ENCODE measurements around the gene ISG15. TPM values are rescaled to one million over a fixed set of nuclear protein-coding genes. Genes with fewer than 3 reads are reported as not detected.

ISG15 gene
- total and polyA plus RNA-seq, 2 of the 13 experiments (the other 11 are each of a cell fraction or from before 2014, with no cell fraction given): 42.1 to 54.9 TPM

DNA sequence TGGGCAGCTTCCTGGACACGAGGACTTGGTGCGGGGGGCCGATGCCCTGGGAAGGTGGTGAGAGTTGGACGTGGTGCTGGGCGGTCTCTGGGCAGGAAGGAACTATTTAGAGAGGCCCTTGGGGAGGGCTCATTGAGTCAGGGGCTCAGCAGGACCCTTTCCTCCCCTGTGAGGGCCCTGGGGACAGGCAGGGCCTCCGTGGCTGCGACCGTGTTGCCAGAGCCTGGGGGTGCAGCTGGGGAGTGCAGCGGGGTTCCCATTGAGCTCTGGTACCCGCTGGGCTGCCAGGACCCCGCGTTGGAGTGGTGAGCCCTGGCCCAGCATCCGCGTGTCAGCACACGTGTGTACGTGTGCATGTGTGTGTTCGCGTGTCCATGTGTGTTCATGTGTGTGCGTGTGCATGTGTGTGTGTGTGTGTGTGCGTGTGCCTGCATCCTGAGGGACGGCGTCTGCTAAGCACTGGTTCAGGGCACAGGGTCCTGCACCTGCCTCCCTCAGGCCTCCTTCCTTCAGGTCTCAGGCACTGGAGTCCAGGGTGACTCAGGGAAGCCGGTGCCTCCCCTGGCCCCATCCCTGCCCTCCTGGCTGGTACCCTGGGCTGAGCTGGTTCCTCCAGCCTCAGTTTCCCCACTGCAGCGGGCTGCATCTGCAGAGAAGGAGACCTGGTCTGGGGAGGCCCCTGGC is 50.1 kb downstream of the ISG15 start (continued):
- TF ChIP-seq HOXA9 (CRISPR knock-in tag; IDR thresholded peaks at IDR 0.05; ENCODE audit: borderline replicate concordance): no peak
- no peak for TF ChIP-seq HNRNPK (IDR thresholded peaks at IDR 0.05; ENCODE audit: low read depth, low read length, poor library complexity, severe bottlenecking)
- TF ChIP-seq THAP11 (CRISPR knock-in tag; IDR thresholded peaks at IDR 0.05): 0 out of 2 replicates have a peak, but pooled peaks have one; percentile 1
- no peak for TF ChIP-seq TBP (CRISPR knock-in tag; IDR thresholded peaks at IDR 0.05)
- TF ChIP-seq RFX3 (CRISPR knock-in tag; IDR thresholded peaks at IDR 0.05): no peak
- no peak for TF ChIP-seq PHF8 (CRISPR knock-in tag; IDR thresholded peaks at IDR 0.05)

Small RNA genes lying within 50 kb of the gene (small RNA-seq; reads per million reads assigned to genes)
- 0 reads per million in 3 experiments for gene AL645608.3 (ENCODE audit: insufficient read depth in 2 of 3, insufficient read length in 3 of 3, low read depth in 2 of 3, low replicate concordance in 1 of 3)

Other genes starting within 250 kb of the ISG15 start
- gene SAMD11, start 89.6 kb upstream of the ISG15 start, total RNA-seq (2016; rRNA removed; fragmentation: Illumina TruSeq; extraction: Trizol): 0.11 TPM in 1 of 2 replicates, not detected in the other
- gene SAMD11, start 89.6 kb upstream of the ISG15 start, polyA plus RNA-seq (2011; rRNA removed): 0.09 TPM in 1 of 2 replicates, not detected in the other
- gene NOC2L, start 54.2 kb upstream of the ISG15 start, total RNA-seq (2016; rRNA removed; fragmentation: Illumina TruSeq; extraction: Trizol): 91.6 and 103 TPM in 2 replicates
- gene NOC2L, start 54.2 kb upstream of the ISG15 start, polyA plus RNA-seq (2011; rRNA removed): 32.0 and 40.5 TPM in 2 replicates
- 2.8 and 9.3 TPM in 2 replicates for gene KLHL17, start 52.9 kb upstream of the ISG15 start, total RNA-seq (2016; rRNA removed; fragmentation: Illumina TruSeq; extraction: Trizol)
- 24.7 and 31.4 TPM in 2 replicates for gene KLHL17, start 52.9 kb upstream of the ISG15 start, polyA plus RNA-seq (2011; rRNA removed)
- 0.21 and 0.42 TPM in 2 replicates for gene PLEKHN1, start 47.0 kb upstream of the ISG15 start, total RNA-seq (2016; rRNA removed; fragmentation: Illumina TruSeq; extraction: Trizol)
- gene PLEKHN1, start 47.0 kb upstream of the ISG15 start, polyA plus RNA-seq (2011; rRNA removed): 0.58 and 0.59 TPM in 2 replicates
- 0.04 TPM in 1 of 2 replicates, not detected in the other for gene PERM1, start 31.4 kb upstream of the ISG15 start, total RNA-seq (2016; rRNA removed; fragmentation: Illumina TruSeq; extraction: Trizol)
- gene PERM1, start 31.4 kb upstream of the ISG15 start, polyA plus RNA-seq (2011; rRNA removed): 0.29 and 0.38 TPM in 2 replicates
- gene HES4, start 13.4 kb upstream of the ISG15 start, total RNA-seq (2016; rRNA removed; fragmentation: Illumina TruSeq; extraction: Trizol): 4.4 and 8.8 TPM in 2 replicates
- gene HES4, start 13.4 kb upstream of the ISG15 start, polyA plus RNA-seq (2011; rRNA removed): 10.6 and 17.6 TPM in 2 replicates
- 7.3 and 29.8 TPM in 2 replicates for gene AGRN, start 6.6 kb downstream of the ISG15 start, total RNA-seq (2016; rRNA removed; fragmentation: Illumina TruSeq; extraction: Trizol)
- gene AGRN, start 6.6 kb downstream of the ISG15 start, polyA plus RNA-seq (2011; rRNA removed): 65.2 and 82.7 TPM in 2 replicates
- not detected in 2 replicates for gene RNF223, start 60.8 kb downstream of the ISG15 start, total RNA-seq (2016; rRNA removed; fragmentation: Illumina TruSeq; extraction: Trizol)
- gene RNF223, start 60.8 kb downstream of the ISG15 start, polyA plus RNA-seq (2011; rRNA removed): 0.03 and 0.05 TPM in 2 replicates
- gene C1orf159, start 102.6 kb downstream of the ISG15 start, total RNA-seq (2016; rRNA removed; fragmentation: Illumina TruSeq; extraction: Trizol): 3.8 and 6.7 TPM in 2 replicates
- 3.8 and 4.2 TPM in 2 replicates for gene C1orf159, start 102.6 kb downstream of the ISG15 start, polyA plus RNA-seq (2011; rRNA removed)
- gene TTLL10, start 160.4 kb downstream of the ISG15 start, total RNA-seq (2016; rRNA removed; fragmentation: Illumina TruSeq; extraction: Trizol): not detected in 2 replicates
- not detected in 2 replicates for gene TTLL10, start 160.4 kb downstream of the ISG15 start, polyA plus RNA-seq (2011; rRNA removed)
- gene TNFRSF18, start 193.1 kb downstream of the ISG15 start, total RNA-seq (2016; rRNA removed; fragmentation: Illumina TruSeq; extraction: Trizol): not detected in 2 replicates
- gene TNFRSF18, start 193.1 kb downstream of the ISG15 start, polyA plus RNA-seq (2011; rRNA removed): not detected in 2 replicates
- not detected in 2 replicates for gene TNFRSF4, start 200.7 kb downstream of the ISG15 start, total RNA-seq (2016; rRNA removed; fragmentation: Illumina TruSeq; extraction: Trizol)
- gene TNFRSF4, start 200.7 kb downstream of the ISG15 start, polyA plus RNA-seq (2011; rRNA removed): 0.21 TPM in 1 of 2 replicates, not detected in the other
- 45.3 and 107 TPM in 2 replicates for gene SDF4, start 218.5 kb downstream of the ISG15 start, total RNA-seq (2016; rRNA removed; fragmentation: Illumina TruSeq; extraction: Trizol)
- gene SDF4, start 218.5 kb downstream of the ISG15 start, polyA plus RNA-seq (2011; rRNA removed): 80.8 and 99.6 TPM in 2 replicates
- 9.2 and 14.2 TPM in 2 replicates for gene B3GALT6, start 218.7 kb downstream of the ISG15 start, total RNA-seq (2016; rRNA removed; fragmentation: Illumina TruSeq; extraction: Trizol)
- gene B3GALT6, start 218.7 kb downstream of the ISG15 start, polyA plus RNA-seq (2011; rRNA removed): 3.9 and 5.8 TPM in 2 replicates
- gene C1QTNF12, start 233.2 kb downstream of the ISG15 start, total RNA-seq (2016; rRNA removed; fragmentation: Illumina TruSeq; extraction: Trizol): 0.29 and 0.64 TPM in 2 replicates
- 0.18 and 0.29 TPM in 2 replicates for gene C1QTNF12, start 233.2 kb downstream of the ISG15 start, polyA plus RNA-seq (2011; rRNA removed)

Data from HepG2 (cell line).